ENCODE measurements around the gene LPCAT1.

Gene LPCAT1

GRCh38 chr5:1417586-1418225 is 106.1 kb downstream of the LPCAT1 start:
- no peak for ATAC-seq
- TF ChIP-seq PPARA (CRISPR knock-in tag; IDR thresholded peaks at IDR 0.05; ENCODE audit: borderline replicate concordance) = no peak
- no peak for TF ChIP-seq ZFP30 (CRISPR knock-in tag; IDR thresholded peaks at IDR 0.05)
- TF ChIP-seq ISL1 (CRISPR knock-in tag; IDR thresholded peaks at IDR 0.05) = no peak
- TF ChIP-seq ZNF565 (CRISPR knock-in tag; conservative IDR thresholded peaks at IDR 0.05; ENCODE audit: low read depth) = no peak
- TF ChIP-seq TSHZ2 (CRISPR knock-in tag; IDR thresholded peaks at IDR 0.05) = no peak
- TF ChIP-seq TCF4 (CRISPR knock-in tag; IDR thresholded peaks at IDR 0.05; ENCODE audit: borderline replicate concordance) = no peak
- TF ChIP-seq GLIS3 (CRISPR knock-in tag; IDR thresholded peaks at IDR 0.05) = no peak
- TF ChIP-seq ARNTL (CRISPR knock-in tag; IDR thresholded peaks at IDR 0.05; ENCODE audit: borderline replicate concordance, low read depth) = no peak
- no peak for TF ChIP-seq ZFP3 (CRISPR knock-in tag; IDR thresholded peaks at IDR 0.05)
- TF ChIP-seq TOX (CRISPR knock-in tag; IDR thresholded peaks at IDR 0.05; ENCODE audit: borderline replicate concordance) = no peak
- TF ChIP-seq CSDC2 (CRISPR knock-in tag; IDR thresholded peaks at IDR 0.05) = no peak
- no peak for TF ChIP-seq OSR1 (CRISPR knock-in tag; IDR thresholded peaks at IDR 0.05)
- TF ChIP-seq, protein P1, sequence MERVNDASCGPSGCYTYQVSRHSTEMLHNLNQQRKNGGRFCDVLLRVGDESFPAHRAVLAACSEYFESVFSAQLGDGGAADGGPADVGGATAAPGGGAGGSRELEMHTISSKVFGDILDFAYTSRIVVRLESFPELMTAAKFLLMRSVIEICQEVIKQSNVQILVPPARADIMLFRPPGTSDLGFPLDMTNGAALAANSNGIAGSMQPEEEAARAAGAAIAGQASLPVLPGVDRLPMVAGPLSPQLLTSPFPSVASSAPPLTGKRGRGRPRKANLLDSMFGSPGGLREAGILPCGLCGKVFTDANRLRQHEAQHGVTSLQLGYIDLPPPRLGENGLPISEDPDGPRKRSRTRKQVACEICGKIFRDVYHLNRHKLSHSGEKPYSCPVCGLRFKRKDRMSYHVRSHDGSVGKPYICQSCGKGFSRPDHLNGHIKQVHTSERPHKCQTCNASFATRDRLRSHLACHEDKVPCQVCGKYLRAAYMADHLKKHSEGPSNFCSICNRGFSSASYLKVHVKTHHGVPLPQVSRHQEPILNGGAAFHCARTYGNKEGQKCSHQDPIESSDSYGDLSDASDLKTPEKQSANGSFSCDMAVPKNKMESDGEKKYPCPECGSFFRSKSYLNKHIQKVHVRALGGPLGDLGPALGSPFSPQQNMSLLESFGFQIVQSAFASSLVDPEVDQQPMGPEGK (CRISPR knock-in tag; IDR thresholded peaks at IDR 0.05; ENCODE audit: borderline replicate concordance) = no peak
- no peak for TF ChIP-seq CREB5 (CRISPR knock-in tag; IDR thresholded peaks at IDR 0.05; ENCODE audit: low read depth)
- TF ChIP-seq ZC3H10 (CRISPR knock-in tag; IDR thresholded peaks at IDR 0.05) = no peak
- TF ChIP-seq ZNF8 (CRISPR knock-in tag; IDR thresholded peaks at IDR 0.05) = no peak

GRCh38 chr5:1416856-1417469 is 106.8 kb downstream of the LPCAT1 start:
- TF ChIP-seq CSDC2 (CRISPR knock-in tag; IDR thresholded peaks at IDR 0.05) (no peak), ZNF8 (CRISPR knock-in tag; IDR thresholded peaks at IDR 0.05) (no peak), PPARA (CRISPR knock-in tag; IDR thresholded peaks at IDR 0.05; ENCODE audit: borderline replicate concordance) (no peak), GLIS3 (CRISPR knock-in tag; IDR thresholded peaks at IDR 0.05) (no peak), RARB (CRISPR knock-in tag; IDR thresholded peaks at IDR 0.05) (no peak), ISL1 (CRISPR knock-in tag; IDR thresholded peaks at IDR 0.05) (no peak), CSRNP3 (CRISPR knock-in tag; IDR thresholded peaks at IDR 0.05) (no peak), TSHZ2 (CRISPR knock-in tag; IDR thresholded peaks at IDR 0.05) (no peak), ZNF70 (CRISPR knock-in tag; IDR thresholded peaks at IDR 0.05) (no peak)
- TF ChIP-seq, protein P1 (CRISPR knock-in tag; IDR thresholded peaks at IDR 0.05; ENCODE audit: borderline replicate concordance) = no peak
- no peak for ATAC-seq
